GM12872 (cell line): Measurements from ENCODE around the gene DENND1A.

Experiments
- TF ChIP-seq, protein P1 (sequence below): IDR thresholded peaks from 3 replicates; pipeline ENCODE4 v1.5.1; 2011; ENCODE audit warnings: low read depth, mild to moderate bottlenecking, low read length, moderate library complexity; ENCODE audit not compliant: insufficient read depth

DENND1A gene

DNA sequence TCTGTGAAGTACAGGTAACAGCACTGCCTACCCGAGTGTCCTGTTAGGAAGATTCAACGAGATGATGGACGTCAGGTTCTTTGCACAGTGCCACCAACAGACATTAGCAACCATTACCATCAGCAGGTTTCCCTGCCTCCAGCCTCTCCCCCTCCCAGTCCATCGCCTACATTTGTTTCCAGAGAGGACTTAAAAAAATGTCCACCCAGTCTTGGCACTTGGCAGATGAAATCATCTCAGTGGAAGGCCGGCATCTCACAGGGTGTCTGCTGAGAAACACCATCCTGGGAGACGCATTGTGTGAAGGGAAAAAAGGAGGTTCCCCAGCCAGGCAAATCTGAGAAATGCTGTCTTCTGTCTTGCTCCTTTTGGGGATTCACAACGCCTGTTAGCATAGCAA is 515.7 kb downstream of the DENND1A start:
- TF ChIP-seq, protein P1, sequence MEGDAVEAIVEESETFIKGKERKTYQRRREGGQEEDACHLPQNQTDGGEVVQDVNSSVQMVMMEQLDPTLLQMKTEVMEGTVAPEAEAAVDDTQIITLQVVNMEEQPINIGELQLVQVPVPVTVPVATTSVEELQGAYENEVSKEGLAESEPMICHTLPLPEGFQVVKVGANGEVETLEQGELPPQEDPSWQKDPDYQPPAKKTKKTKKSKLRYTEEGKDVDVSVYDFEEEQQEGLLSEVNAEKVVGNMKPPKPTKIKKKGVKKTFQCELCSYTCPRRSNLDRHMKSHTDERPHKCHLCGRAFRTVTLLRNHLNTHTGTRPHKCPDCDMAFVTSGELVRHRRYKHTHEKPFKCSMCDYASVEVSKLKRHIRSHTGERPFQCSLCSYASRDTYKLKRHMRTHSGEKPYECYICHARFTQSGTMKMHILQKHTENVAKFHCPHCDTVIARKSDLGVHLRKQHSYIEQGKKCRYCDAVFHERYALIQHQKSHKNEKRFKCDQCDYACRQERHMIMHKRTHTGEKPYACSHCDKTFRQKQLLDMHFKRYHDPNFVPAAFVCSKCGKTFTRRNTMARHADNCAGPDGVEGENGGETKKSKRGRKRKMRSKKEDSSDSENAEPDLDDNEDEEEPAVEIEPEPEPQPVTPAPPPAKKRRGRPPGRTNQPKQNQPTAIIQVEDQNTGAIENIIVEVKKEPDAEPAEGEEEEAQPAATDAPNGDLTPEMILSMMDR = no peak

DNA sequence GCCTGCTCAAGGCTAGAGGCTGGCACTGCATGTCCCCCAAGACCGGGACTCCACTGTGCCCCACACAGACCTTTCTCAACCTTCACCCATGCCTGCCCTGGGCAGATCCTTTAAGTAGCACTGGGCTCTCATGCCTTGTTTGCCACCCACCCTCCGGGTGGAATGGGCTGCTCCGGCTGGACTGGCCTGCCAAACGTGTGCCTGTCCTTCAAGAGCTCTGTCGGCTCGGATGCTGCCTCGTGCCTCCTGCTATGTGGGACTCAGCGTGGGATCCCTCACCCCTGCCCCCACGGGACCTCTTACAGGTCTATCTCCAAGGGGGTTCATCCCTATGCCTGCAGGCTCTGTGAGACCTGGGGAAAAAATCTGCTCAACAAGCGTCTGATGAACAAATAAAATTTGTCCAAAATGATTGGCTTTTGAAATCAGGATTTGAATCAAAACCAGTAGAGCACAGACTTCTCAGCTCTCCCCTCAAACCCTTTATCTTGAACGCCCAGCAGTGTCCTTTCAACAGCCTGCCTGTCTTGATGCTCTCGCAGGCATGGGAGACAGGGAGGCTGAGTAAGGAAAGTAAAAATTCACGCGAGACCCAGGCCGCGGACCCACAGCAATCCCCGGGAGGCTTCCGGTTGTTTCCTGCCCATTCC is 517.6 kb downstream of the DENND1A start:
- TF ChIP-seq, protein P1 = no peak

- TF ChIP-seq, protein P1 = no peak
Measured at GRCh38 chr9:123411636-123412035, 518.3 kb downstream of the DENND1A start.

DNA sequence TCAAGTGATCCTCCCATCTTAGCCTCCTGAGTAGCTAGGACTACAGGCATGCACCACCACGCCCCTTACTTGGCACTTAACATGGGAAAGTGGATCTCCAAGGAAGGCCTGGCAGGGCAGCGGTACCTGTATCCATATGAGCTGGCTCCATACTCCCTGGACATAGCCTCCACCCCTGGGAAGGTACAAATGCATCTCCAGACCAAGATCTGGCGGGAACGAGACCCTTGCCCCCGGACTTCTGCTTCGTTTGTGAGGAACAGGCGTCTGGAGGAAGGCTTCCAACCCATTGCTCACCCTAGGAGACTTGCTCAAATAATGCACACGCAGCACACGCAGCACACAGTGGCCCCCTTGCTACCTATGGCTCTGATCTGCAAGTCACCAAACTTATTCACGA is 518.7 kb downstream of the DENND1A start:
- TF ChIP-seq, protein P1 = no peak

GRCh38 chr9:123410281-123410910 is 519.5 kb downstream of the DENND1A start:
- TF ChIP-seq, protein P1 = no peak

DNA sequence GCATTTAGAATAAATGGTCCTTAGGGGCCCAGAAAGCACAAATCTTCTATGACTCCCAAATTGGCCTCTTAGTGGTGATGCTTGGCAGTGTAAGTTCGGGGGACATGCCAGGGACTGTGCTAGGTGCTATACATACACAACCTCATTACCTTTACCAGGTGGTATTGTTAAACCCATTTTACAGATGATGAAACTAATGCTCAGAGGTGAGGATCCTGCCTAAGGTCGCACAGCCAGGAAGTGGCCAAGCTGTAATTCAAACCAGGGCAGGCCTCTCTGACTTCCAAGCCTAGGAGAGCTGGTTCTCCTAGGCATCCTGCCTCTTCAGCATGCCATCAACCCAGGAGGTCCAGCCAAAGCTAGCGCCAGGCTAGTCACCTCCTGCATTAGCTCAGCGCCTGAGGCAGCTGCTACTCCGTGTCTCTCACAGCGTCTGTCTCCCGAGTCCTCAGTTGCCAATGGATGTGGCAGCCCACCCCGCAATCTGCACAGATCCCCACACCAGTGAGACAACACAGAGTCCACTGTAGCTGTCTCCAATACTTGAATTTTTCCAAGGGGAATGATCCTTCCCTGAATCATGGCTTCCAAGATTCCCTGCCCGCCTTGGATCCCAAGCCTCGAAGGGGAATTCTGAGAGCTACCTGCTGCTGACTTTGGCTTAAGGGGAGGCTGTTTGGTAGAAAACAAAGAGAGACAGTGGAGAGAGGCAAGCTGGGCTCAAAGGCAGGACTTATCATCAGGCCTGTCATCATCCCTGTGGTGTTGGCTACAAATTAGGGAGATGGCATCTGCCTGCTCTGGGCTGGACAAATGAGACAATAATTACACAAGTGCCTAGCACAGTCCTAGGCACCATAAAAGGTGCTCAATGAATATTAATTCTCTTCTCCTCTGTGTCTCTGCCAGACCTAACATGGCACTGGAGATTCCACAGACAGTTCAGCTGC is 521.3 kb downstream of the DENND1A start:
- TF ChIP-seq, protein P1 = no peak

GRCh38 chr9:123407217-123407851 is 522.6 kb downstream of the DENND1A start:
- TF ChIP-seq, protein P1 = no peak
